CD4-positive, alpha-beta T cell treated with Interleukin-1 beta for 1 hour (primary cell): ENCODE data around the gene ASPG.

Source experiments
- DNase-seq, 2 donors: peaks; one replicate each; pipeline ENCODE4 v3.0.0-alpha.2; 2020 to 2022

ASPG gene

DNA sequence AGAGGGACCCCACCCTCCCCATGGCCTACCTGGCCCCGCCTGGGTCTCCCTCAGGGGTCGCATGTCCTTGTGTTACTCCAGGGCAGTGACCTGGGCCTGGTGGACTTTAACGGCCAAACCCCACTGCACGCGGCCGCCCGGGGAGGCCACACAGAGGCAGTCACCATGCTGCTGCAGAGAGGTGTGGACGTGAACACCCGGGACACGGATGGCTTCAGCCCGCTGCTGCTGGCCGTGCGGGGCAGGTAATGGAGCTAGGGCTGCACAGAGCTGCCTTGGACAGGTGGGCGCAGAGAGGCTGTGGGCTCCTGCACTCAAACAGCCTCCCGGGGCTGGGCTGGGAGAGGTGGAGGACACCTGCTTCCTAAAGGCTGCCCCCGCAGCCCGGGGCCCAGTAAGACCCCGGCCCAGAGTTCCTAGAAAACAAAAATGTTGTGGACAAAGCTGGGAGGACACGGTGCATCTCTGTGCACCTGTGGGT, 21.6 kb downstream of the ASPG start:
- DNase-seq: no peak

DNA sequence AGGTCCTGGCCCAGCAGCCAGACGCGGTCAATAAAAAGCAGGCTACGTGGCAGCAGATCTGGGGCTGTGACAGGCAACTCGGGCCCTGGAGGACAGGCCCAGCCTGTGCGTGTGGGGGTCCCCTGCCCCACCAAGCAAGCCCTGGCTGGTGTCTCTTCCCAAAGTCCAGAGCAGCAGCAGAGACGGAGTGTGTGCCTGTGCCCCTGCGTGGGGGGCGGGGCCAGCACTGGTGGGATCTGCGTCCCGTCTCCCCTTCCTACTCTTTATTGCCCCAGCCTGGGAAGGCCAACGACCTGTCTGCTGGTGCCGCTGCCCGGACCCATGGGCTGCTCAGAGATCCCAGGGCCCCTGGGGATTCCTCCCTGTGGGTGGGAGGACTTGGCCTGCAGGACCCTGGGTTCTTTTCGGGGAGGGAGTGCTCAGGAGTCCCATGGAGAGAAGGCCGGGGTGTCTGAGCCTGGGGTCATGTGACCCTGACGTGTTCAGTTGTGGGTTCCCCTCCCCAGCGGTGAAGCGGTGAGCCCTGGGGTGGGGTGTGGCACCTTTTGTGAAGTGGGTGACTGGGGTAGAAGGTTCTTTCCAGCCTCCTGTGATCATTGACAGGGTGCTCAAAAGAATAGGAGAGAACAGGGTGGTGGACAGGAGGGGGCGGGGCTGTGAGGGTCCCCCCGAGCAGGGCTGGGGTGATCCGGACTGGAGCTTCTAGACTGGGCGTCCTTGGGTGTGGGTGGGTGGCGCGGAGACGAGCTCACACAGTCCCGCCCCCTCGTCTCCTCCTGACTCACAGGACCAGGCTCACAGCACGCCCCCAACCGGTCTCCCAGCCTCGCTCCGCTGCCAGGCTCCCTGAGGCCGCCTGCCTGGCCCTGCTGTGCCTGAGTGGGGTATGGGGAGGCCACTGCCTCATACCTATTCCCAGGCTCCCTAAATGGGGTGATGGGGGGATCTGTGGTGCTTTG, 22.4 kb downstream of the ASPG start:
- no peak for DNase-seq

DNA sequence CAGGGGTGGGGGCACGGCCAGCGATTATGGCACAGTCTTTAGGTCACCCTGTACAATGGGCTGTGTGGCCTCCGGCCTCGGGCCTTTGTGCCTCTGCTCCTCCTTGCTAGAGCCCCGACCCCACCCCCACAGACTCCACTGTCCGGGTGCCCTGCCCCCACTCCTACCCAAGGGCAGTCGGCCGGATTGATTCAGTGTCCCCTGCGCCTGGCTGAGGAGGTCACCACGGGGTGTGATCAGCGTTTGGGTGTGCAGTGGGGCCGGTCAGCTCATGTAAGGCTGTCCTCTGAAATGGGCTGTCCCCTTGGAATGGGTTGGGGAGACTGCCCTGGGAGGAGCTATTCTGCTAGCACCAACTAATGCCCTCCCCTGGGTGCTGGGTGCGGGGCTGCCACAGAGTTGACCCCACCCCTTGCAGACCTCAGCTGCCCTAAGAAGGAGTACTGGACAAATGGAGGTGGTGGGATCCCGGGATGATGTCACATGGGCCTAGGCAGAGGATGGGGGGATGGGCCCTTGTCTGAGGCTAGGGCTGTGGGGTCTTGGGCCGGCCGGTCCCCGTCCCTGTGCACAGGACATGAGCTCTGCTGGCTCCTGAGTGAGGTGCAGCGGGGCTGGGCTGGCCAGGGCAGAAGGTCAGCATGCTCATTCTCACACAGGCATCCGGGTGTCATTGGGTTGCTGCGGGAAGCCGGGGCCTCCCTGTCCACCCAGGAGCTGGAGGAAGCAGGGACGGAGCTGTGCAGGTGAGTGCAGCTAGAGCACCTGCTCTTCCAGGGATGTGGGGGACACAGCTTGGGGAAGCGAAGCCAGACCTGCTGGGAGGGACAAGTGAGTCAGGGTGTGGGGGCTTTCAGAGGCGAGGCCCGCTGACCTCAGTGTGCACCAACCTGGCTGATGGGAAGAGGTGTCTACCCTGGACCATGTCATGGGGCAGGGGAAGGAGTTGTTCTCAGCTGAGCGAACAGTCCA, 23.4 kb downstream of the ASPG start:
- no peak for DNase-seq

DNA sequence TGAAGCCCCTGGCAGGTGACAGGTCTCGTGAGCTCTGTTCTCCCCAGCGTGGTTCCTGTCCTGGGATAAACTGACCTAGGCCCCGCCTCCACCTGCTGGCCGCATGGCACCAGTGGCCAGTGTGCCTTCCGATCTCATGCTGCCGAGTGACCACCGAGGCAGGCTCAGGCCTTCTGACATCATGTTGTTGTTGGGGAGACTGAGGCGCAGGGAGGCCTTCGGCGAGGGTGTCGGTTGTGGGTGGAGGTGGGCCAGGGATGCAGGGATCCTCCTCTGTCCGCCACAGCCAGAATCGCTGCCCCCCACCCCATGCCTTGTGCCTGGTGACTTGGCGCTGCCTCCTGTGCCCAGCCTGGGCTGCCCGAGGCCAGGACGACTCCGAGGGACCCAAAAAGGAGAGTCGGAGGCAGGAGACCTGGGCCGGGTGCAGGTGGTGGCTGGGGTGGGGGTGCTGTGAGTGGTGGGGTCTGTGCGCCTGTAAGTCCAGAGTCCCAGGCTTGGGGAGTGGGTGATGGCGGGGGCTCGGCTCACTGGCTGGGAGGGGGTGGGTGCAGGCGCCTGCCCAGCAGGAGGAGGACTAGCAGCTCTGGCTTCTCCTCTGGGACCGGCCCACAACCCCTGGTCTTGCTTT, 24.3 kb downstream of the ASPG start:
- no peak for DNase-seq

DNA sequence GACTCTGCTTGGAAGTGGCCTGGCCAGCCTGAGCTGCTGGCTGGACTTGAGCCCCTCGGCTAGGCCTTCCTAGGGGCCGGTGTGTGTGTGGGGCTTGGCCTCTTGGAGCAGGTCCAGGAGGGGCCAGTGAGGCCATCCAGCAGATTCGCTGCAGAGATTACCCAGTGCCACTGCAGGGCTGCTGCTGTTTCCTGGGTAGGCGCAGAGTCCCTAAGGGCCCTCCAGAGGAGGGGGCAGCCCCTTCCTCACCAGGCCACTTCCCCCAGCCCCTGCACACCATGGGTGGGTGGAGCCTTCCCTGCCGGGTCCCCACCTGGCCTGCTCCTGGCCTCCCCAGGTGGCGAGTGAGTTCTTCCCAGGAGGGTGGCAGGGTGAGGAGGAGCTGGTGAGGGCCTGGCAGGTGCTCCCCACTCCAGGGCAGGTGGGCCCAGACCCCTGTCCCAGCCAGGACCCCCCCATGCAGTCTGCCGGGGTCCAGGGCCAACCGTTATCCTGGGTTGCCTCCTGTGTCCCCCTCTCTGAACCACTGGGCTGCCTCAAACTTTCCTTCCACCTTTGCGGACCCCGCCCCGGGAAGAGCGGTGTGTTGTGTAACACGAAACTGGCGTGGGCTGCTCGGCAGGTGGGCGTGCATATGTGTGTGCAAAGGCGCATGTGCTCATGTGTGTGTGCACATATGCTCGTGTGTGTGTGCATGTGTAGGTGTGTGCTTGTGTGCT, 25.1 kb downstream of the ASPG start:
- no peak for DNase-seq

GRCh38 chr14:104111301-104112112, 26.0 kb downstream of the ASPG start:
- no peak for DNase-seq

- DNase-seq: no peak
Observed at GRCh38 chr14:104112113-104112505, 26.6 kb downstream of the ASPG start.

DNA sequence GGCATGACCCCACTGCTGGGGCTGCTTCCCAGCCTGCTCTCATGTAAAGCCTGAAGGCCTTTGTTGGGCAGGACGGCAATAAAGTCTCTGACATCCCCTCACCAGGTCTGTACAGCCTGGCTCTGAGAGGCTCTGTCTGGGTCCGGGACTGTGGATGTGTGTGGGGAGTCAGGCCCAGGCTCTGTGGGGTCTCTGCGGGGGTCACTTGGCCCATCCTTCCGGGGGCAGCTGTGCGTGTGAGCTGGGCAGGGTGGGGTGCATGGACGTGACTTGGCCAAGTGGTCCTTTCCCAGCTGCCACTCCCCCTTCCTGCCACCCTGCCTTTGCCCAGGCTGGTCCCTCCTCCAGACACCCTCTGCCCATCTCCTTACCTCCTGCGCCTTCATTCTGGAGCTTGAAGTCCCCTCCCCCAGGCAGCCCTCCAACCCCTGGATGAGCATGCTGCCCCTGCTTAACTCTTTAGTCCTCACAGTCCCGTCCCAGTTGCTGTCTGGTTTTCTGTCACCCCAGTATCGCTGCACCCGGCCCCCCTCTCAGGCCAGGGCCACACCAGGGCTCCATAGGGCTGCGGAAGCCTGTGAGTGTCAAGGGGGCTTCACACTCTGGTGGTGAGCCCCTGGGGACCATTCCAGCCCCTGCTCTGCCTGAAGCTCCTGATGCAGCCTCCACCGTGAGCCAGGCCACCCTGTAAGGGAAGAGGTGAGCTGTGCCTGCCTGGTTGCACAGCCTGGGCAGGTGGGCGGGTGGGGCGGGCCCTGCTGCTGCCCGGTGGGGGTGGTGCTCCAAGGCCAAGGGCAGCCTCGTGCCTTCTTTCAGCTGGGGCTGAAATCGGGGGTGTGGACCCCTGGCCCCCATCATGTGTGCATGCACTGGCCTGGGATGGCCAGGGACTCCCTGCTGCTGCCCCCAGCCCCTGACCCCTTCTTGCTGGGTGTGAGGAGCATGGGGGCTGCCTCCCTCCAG, 27.4 kb downstream of the ASPG start:
- DNase-seq: no peak

- no peak for DNase-seq
Observed at GRCh38 chr14:104113631-104114420, 28.3 kb downstream of the ASPG start.

GRCh38 chr14:104114421-104115130, 29.1 kb downstream of the ASPG start:
- DNase-seq: no peak

GRCh38 chr14:104115131-104115600, 29.7 kb downstream of the ASPG start:
- no peak for DNase-seq

GRCh38 chr14:104115691-104116287, 30.3 kb downstream of the ASPG start:
- no peak for DNase-seq

- no peak for DNase-seq
Observed at GRCh38 chr14:104116288-104116755, 30.8 kb downstream of the ASPG start.

GRCh38 chr14:104116756-104117340, 31.3 kb downstream of the ASPG start:
- DNase-seq: no peak

- no peak for DNase-seq
Observed at GRCh38 chr14:104117341-104118005, 32.0 kb downstream of the ASPG start.

DNA sequence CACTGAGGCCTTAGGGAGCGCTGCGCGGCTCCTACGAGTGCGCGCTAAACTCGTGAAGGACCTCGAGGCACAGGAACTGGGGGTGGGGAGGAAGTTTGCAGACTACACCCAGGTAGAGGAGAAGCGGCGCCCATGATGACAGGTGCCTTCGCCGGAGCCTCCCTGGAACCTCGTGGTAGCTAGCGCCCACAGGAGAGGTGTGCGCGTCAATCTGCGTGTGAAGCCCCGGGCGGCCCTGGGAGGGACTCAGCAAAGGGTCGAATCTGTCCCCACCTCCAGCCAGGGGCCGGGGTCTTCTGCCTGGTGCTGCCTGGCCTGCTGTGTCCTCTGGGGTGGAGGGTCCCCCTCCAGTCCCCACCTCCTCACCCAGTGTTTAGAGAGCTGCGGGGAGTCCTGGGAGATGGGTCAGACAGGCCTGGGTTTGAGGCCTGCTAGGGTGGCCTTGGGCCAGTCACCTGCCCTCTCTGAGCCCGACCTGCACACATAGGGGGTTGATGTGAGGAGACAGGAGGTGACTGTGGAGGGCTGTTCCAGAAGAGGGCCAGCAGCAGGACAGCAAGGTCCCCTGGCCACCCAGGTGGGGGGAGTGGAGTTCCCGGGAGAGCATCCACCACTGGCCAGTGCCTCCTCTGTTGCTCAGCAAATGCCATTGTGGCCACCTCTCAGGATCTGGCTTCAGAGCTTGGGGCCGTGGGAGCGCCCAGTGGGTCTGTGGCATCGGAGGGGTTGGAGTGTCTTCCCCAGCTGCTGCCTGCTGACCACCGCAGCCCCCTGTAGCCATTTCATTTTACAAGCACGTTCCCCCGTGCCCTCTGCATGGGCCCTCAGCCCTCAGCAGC, 32.7 kb downstream of the ASPG start:
- DNase-seq: no peak
